ENCODE data around the gene NPIPB2.

NPIPB2 gene

DNA sequence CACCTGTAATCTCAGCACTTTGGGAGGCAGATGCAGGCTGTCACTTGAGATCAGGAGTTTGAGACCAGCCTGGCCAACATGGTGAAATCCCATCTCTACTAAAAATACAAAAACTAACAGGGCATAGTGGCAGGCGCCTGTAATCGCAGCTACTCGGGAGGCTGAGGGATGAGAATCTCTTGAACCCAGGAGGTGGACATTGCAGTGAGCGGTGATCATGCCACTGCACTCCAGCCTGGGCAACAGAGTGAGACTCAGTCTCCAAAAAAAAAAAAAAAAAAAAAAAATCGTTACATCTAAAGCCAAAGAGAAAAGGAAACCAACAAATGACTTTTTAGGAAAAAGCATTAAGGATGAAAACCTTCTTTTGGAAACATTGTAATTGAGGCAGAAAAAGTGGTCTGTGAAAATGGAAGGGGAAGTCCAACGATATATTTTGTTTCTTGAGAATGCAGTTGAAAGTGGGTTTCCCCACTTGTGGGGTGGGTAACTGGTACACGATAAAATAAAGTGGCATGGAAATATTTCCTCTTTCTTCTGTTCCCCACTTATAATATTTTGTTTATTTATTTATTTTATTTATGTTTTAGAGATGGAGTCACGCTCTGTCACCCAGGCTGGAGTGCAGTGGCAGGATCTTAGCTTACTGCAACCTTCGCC is 37.3 kb upstream of the NPIPB2 start:
- H3K27ac ChIP-seq (ENCODE audit: insufficient read depth in 1 of 2, low read depth in 1 of 2, low read length in 2 of 2, poor library complexity in 1 of 2, severe bottlenecking in 2 of 2), result no peak overlapping the region
- H3K4me1 ChIP-seq (ENCODE audit: control extremely low read depth in 1 of 4, control insufficient read depth in 4 of 4, insufficient read depth in 4 of 4, low read length in 3 of 4), result peaks cover 0 to 22% (median 20%) of the 10 kb centered on the region in 4 experiments
- no peaks in the 10 kb centered on the region for H3K9me3 ChIP-seq (ENCODE audit: control extremely low read depth in 1 of 5, control insufficient read depth in 4 of 5, insufficient read depth in 2 of 5, low read depth in 1 of 5, low read length in 4 of 5)
- H3K27me3 ChIP-seq (replicated peaks in 2 of 5; ENCODE audit: control insufficient read depth in 4 of 5, insufficient read depth in 5 of 5, low read length in 4 of 5), result no peaks in the 10 kb centered on the region
- no peak for DNase-seq
- H3K4me3 ChIP-seq (ENCODE audit: control insufficient read depth in 1 of 7, extremely low read depth in 1 of 7, insufficient read depth in 4 of 7, low read depth in 2 of 7, low read length in 6 of 7), result no peak overlapping the region
- CTCF ChIA-PET, result interaction anchor here (0.9 to 1.4 kb wide), 3 partner anchors 11 to 44 kb away, joined by 3 to 4 read pairs (median 3); no protein-coding TSS in a partner anchor
- 90% methylated on average over 2 of the region's 9 CpGs for WGBS (ENCODE audit: insufficient coverage)
- POLR2A ChIA-PET, result no interaction called here
- peaks cover 0 to under 1% (median under 1%) of the 10 kb centered on the region in 4 experiments for H3K36me3 ChIP-seq (ENCODE audit: control insufficient read depth in 4 of 4, insufficient read depth in 4 of 4, low read length in 3 of 4)

DNA sequence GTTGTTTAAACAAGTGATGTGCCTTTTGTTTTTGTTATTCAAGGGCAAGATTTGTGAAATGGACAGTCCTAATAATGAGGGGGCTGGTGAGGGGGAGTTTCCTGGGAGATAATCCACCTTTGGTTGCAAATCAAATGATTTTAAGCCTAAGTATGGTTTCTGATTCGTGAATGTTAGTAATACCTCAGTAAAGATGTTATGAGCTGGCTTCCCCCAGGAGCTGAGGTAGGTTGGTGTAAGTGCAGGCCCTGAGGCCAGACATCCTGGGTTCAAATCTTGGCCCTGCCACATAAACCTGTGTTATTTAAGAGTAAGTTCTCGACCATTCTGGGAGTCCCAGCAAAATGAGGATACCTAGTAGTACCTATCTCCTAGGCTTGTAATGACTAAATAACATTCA is 36.2 kb upstream of the NPIPB2 start:
- H3K27me3 ChIP-seq (replicated peaks in 2 of 5; ENCODE audit: control insufficient read depth in 4 of 5, insufficient read depth in 5 of 5, low read length in 4 of 5), result no peaks in the 10 kb centered on the region
- no peak overlapping the region for H3K27ac ChIP-seq (ENCODE audit: insufficient read depth in 1 of 2, low read depth in 1 of 2, low read length in 2 of 2, poor library complexity in 1 of 2, severe bottlenecking in 2 of 2)
- DNase-seq, result no peak
- CTCF ChIA-PET, result interaction anchor here (0.9 to 1.7 kb wide), 3 partner anchors 10 to 45 kb away, joined by 3 to 5 read pairs (median 4); no protein-coding TSS in a partner anchor
- H3K4me3 ChIP-seq (ENCODE audit: control insufficient read depth in 1 of 7, extremely low read depth in 1 of 7, insufficient read depth in 4 of 7, low read depth in 2 of 7, low read length in 6 of 7), result peak overlapping the region in 1 of 7 experiments; percentile 90
- H3K9me3 ChIP-seq (ENCODE audit: control extremely low read depth in 1 of 5, control insufficient read depth in 4 of 5, insufficient read depth in 2 of 5, low read depth in 1 of 5, low read length in 4 of 5), result no peaks in the 10 kb centered on the region
- WGBS (ENCODE audit: insufficient coverage), result 100% methylated on average over 1 of the region's 2 CpGs
- POLR2A ChIA-PET, result interaction anchor here (1.6 kb wide), 1 partner anchor 17 kb away, joined by 4 read pairs; no protein-coding TSS in a partner anchor
- H3K4me1 ChIP-seq (ENCODE audit: control extremely low read depth in 1 of 4, control insufficient read depth in 4 of 4, insufficient read depth in 4 of 4, low read length in 3 of 4), result peaks cover 0 to 22% (median 20%) of the 10 kb centered on the region in 4 experiments
- peaks cover 0 to 7% (median 4%) of the 10 kb centered on the region in 4 experiments for H3K36me3 ChIP-seq (ENCODE audit: control insufficient read depth in 4 of 4, insufficient read depth in 4 of 4, low read length in 3 of 4)

DNA sequence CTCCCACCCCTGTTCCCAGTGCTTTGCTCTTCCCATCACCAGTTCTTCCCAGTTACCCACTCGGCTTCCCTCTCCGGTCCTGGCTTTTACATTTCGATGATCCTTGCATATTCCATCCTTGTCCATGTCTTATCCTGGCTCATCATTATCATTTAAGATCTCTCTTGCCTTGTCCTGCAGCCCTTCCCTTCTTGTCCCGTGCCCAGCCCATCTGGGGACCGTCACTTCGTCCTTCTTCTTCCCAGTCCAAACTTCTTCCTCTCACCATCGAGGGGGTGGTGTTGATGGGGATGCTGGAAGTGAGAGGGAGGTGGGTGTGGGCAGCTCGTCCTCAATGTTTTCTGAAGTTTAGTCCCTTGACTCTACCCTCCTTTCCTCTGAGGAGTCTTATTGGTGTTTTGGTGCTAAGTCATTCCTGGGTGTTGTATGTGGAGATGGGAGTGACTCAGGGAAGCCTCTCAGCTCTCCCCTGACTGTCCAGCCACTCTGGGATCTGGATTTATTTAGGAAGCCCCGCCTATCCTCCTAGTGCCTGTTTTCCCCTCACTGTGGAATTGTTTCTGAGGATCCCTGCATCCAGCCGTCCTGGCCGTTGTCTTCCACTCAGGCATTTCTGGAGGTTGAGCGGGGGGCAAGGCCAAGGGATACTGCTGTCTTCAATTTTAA is 35.7 kb upstream of the NPIPB2 start:
- H3K4me3 ChIP-seq (ENCODE audit: control insufficient read depth in 1 of 7, extremely low read depth in 1 of 7, insufficient read depth in 4 of 7, low read depth in 2 of 7, low read length in 6 of 7), result peak overlapping the region; percentile 80 to 98 (median 90)
- POLR2A ChIA-PET, result interaction anchor here (1.6 kb wide), 1 partner anchor 17 kb away, joined by 4 read pairs; no protein-coding TSS in a partner anchor
- H3K9me3 ChIP-seq (ENCODE audit: control extremely low read depth in 1 of 5, control insufficient read depth in 4 of 5, insufficient read depth in 2 of 5, low read depth in 1 of 5, low read length in 4 of 5), result no peaks in the 10 kb centered on the region
- H3K27me3 ChIP-seq (replicated peaks in 2 of 5; ENCODE audit: control insufficient read depth in 4 of 5, insufficient read depth in 5 of 5, low read length in 4 of 5), result no peaks in the 10 kb centered on the region
- CTCF ChIA-PET, result interaction anchor here (0.8 to 1.7 kb wide), 4 partner anchors 15 to 46 kb away, joined by 4 to 6 read pairs (median 5); no protein-coding TSS in a partner anchor
- peaks cover 0 to 7% (median 4%) of the 10 kb centered on the region in 4 experiments for H3K36me3 ChIP-seq (ENCODE audit: control insufficient read depth in 4 of 4, insufficient read depth in 4 of 4, low read length in 3 of 4)
- peaks cover 0 to 22% (median 20%) of the 10 kb centered on the region in 4 experiments for H3K4me1 ChIP-seq (ENCODE audit: control extremely low read depth in 1 of 4, control insufficient read depth in 4 of 4, insufficient read depth in 4 of 4, low read length in 3 of 4)
- DNase-seq, result no peak
- WGBS (ENCODE audit: insufficient coverage), result 70% methylated on average over 7 of the region's 12 CpGs
- H3K27ac ChIP-seq (ENCODE audit: insufficient read depth in 1 of 2, low read depth in 1 of 2, low read length in 2 of 2, poor library complexity in 1 of 2, severe bottlenecking in 2 of 2), result peak overlapping the region in 1 of 2 experiments; percentile 84

DNA sequence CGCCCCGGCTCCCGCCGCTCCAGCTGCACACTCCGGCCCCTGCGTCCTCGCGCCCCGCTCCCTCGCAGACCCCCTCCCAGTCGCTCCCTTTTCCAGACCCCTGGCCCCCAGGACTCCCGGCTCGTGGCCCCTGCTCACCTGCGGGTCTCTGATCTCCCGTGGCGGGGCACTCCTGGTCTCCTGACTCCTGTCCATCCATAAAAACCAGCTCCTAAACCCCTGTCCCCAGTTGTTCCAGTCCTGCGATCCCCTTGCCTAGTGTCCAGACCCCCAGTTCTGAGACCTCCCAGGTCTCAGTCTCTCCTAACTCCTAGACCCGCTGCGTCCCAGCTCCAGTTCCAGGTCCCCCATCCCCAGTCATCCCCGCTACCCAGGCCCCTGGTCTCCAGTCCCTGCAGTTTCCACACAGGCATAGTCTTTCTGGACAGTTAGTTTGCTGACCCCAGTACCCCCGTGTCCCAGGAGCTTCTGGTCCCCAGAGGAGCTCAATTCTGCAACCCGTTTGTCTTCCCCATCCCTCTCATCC is 35.1 kb upstream of the NPIPB2 start:
- Histone ChIP-seq H3K4me1 (ENCODE audit: control extremely low read depth in 1 of 4, control insufficient read depth in 4 of 4, insufficient read depth in 4 of 4, low read length in 3 of 4) (peaks cover 0 to 22% (median 20%) of the 10 kb centered on the region in 4 experiments), H3K27ac (ENCODE audit: insufficient read depth in 1 of 2, low read depth in 1 of 2, low read length in 2 of 2, poor library complexity in 1 of 2, severe bottlenecking in 2 of 2) (peak overlapping the region in 1 of 2 experiments; percentile 84), H3K4me3 (ENCODE audit: control insufficient read depth in 1 of 7, extremely low read depth in 1 of 7, insufficient read depth in 4 of 7, low read depth in 2 of 7, low read length in 6 of 7) (peak overlapping the region; percentile 80 to 98 (median 90)), H3K36me3 (ENCODE audit: control insufficient read depth in 4 of 4, insufficient read depth in 4 of 4, low read length in 3 of 4) (peaks cover 0 to 7% (median 6%) of the 10 kb centered on the region in 4 experiments), H3K9me3 (ENCODE audit: control extremely low read depth in 1 of 5, control insufficient read depth in 4 of 5, insufficient read depth in 2 of 5, low read depth in 1 of 5, low read length in 4 of 5) (no peaks in the 10 kb centered on the region), H3K27me3 (replicated peaks in 2 of 5; ENCODE audit: control insufficient read depth in 4 of 5, insufficient read depth in 5 of 5, low read length in 4 of 5) (no peaks in the 10 kb centered on the region)
- POLR2A ChIA-PET, result interaction anchor here (0.6 to 1.6 kb wide), 2 partner anchors 18 to 135 kb away, joined by 3 to 4 read pairs; no protein-coding TSS in a partner anchor
- CTCF ChIA-PET, result interaction anchor here (0.8 to 1.7 kb wide), 5 partner anchors 15 to 79 kb away, joined by 3 to 6 read pairs (median 5); no protein-coding TSS in a partner anchor
- DNase-seq, result no peak
- WGBS (ENCODE audit: insufficient coverage), result 0% methylated on average over 22 of the region's 22 CpGs

DNA sequence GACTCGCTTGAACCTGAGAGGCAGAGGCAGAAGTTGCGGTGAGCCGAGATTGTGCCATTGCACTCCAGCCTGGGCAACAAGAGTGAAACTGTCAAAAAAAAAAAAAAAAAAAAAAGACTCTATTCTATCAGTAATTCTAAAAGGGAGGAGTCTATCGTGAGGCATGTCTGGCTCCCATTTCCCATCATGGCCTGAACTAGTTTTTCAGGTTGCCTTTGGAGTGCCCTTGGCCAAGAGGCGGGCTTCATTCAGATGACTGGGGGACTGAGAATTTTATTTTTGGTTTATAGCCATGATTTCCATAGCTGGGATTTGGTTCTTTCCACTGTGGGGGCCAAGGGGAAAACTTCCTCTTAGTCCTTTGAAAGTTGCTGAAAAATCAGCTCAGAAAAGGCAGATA is 31.2 kb upstream of the NPIPB2 start:
- ChIA-PET CTCF (interaction anchor here (0.8 to 2.5 kb wide), 5 partner anchors 8 to 95 kb away, joined by 4 to 12 read pairs (median 5); partner anchors contain the start of gene TNFRSF17), POLR2A (no interaction called here)
- Histone ChIP-seq H3K4me3 (ENCODE audit: control insufficient read depth in 1 of 7, extremely low read depth in 1 of 7, insufficient read depth in 4 of 7, low read depth in 2 of 7, low read length in 6 of 7) (no peak overlapping the region), H3K9me3 (ENCODE audit: control extremely low read depth in 1 of 5, control insufficient read depth in 4 of 5, insufficient read depth in 2 of 5, low read depth in 1 of 5, low read length in 4 of 5) (no peaks in the 10 kb centered on the region), H3K36me3 (ENCODE audit: control insufficient read depth in 4 of 4, insufficient read depth in 4 of 4, low read length in 3 of 4) (peaks cover 0 to 7% (median 6%) of the 10 kb centered on the region in 4 experiments), H3K4me1 (ENCODE audit: control extremely low read depth in 1 of 4, control insufficient read depth in 4 of 4, insufficient read depth in 4 of 4, low read length in 3 of 4) (peaks cover 0 to 20% (median 17%) of the 10 kb centered on the region in 4 experiments), H3K27me3 (replicated peaks in 2 of 5; ENCODE audit: control insufficient read depth in 4 of 5, insufficient read depth in 5 of 5, low read length in 4 of 5) (no peaks in the 10 kb centered on the region), H3K27ac (ENCODE audit: insufficient read depth in 1 of 2, low read depth in 1 of 2, low read length in 2 of 2, poor library complexity in 1 of 2, severe bottlenecking in 2 of 2) (no peak overlapping the region)
- no peak for DNase-seq
- 89% methylated on average over 3 of the region's 5 CpGs for WGBS (ENCODE audit: insufficient coverage)

DNA sequence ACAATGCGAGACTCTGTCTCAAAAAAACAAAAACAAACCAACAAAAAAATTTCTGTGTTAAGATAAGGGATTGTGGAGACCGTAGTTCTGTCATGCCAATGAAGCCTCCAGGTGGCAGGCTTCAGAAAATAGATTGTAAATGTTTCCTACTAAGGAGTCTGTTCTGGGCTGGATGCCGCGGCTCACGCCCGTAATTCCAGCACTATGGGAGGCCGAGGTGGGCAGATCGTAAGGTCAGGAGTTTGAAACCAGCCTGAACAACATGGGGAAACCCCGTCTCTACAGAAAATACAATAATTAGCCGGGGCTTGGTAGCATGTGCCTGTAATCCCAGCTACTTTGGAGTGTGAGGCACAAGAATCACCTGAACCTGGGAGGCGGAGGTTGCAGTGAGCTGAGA is 30.3 kb upstream of the NPIPB2 start:
- ChIA-PET CTCF (interaction anchor here (0.7 to 2.5 kb wide), 4 partner anchors 90 to 1461 kb away, joined by 3 to 12 read pairs (median 5); no protein-coding TSS in a partner anchor), POLR2A (no interaction called here)
- WGBS (ENCODE audit: insufficient coverage), result 92% methylated on average over 9 of the region's 11 CpGs
- H3K4me3 ChIP-seq (ENCODE audit: control insufficient read depth in 1 of 7, extremely low read depth in 1 of 7, insufficient read depth in 4 of 7, low read depth in 2 of 7, low read length in 6 of 7), result no peak overlapping the region
- peaks cover 0 to 7% (median 6%) of the 10 kb centered on the region in 4 experiments for H3K36me3 ChIP-seq (ENCODE audit: control insufficient read depth in 4 of 4, insufficient read depth in 4 of 4, low read length in 3 of 4)
- H3K27me3 ChIP-seq (replicated peaks in 2 of 5; ENCODE audit: control insufficient read depth in 4 of 5, insufficient read depth in 5 of 5, low read length in 4 of 5), result no peaks in the 10 kb centered on the region
- no peak overlapping the region for H3K27ac ChIP-seq (ENCODE audit: insufficient read depth in 1 of 2, low read depth in 1 of 2, low read length in 2 of 2, poor library complexity in 1 of 2, severe bottlenecking in 2 of 2)
- DNase-seq, result peak; percentile 33 to 59 (median 47)
- H3K9me3 ChIP-seq (ENCODE audit: control extremely low read depth in 1 of 5, control insufficient read depth in 4 of 5, insufficient read depth in 2 of 5, low read depth in 1 of 5, low read length in 4 of 5), result no peaks in the 10 kb centered on the region
- peaks cover 0 to 12% (median 10%) of the 10 kb centered on the region in 4 experiments for H3K4me1 ChIP-seq (ENCODE audit: control extremely low read depth in 1 of 4, control insufficient read depth in 4 of 4, insufficient read depth in 4 of 4, low read length in 3 of 4)
